Left forelimb (tissue), 1 donor: ENCODE measurements around the gene SLC2A8.

Experiments used
- DNase-seq: peaks from one replicate; pipeline ENCODE4 v3.0.0-alpha.2; 2018; ENCODE audit warnings: low spot score

Gene SLC2A8

GRCh38 chr9:127396808-127397645, at the start of gene SLC2A8:
SLC2A8 (plus strand) TSS chr9:127397169; CDS start chr9:127397231, 62 bp downstream.
- peak; percentile 98 for DNase-seq

DNA sequence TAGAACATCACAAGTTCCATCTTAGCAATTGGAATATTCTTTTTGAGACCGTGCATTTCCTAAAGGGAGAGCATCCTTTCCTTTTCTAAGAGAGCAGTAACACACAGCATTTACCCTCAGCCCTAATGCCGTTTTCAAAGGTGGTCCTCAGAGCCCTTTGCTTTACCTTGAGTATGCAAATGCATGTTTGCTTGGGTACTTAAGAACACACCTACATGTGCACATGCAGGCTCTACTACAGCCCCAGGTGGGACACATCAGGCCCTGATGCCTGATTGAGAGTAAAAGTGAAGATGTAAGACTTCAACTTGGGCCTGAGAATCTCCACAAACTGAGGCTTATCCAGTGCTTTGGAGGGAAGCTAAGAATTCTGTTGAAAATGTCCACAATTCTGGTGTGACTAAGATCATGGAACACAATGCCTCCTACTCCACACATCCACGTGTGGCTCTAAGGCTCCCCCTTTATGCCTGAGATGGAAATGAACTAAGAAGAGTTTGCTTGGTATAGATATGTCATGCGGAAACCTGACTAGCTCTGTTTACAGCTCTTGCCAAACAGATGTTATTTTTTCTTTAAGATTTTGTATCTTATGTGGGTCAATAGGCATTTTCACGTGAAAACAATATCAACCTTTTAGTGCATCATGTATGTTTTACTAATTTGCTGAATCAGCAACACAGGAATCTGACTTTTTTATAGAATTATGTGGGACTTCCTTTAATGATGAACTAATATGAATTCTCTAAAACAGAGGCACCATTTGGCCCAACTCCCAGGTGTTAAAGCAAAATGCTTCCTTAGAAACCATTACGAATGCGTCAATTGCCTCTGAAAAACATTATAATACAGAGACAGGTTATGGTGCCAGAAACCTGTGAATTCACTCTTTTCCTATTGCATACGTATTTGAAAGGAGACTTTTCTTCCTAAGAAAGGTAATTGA, 48.9 kb upstream of the SLC2A8 start:
- no peak for DNase-seq

- DNase-seq = no peak
Measured at GRCh38 chr9:127349483-127350113, 47.4 kb upstream of the SLC2A8 start.

DNA sequence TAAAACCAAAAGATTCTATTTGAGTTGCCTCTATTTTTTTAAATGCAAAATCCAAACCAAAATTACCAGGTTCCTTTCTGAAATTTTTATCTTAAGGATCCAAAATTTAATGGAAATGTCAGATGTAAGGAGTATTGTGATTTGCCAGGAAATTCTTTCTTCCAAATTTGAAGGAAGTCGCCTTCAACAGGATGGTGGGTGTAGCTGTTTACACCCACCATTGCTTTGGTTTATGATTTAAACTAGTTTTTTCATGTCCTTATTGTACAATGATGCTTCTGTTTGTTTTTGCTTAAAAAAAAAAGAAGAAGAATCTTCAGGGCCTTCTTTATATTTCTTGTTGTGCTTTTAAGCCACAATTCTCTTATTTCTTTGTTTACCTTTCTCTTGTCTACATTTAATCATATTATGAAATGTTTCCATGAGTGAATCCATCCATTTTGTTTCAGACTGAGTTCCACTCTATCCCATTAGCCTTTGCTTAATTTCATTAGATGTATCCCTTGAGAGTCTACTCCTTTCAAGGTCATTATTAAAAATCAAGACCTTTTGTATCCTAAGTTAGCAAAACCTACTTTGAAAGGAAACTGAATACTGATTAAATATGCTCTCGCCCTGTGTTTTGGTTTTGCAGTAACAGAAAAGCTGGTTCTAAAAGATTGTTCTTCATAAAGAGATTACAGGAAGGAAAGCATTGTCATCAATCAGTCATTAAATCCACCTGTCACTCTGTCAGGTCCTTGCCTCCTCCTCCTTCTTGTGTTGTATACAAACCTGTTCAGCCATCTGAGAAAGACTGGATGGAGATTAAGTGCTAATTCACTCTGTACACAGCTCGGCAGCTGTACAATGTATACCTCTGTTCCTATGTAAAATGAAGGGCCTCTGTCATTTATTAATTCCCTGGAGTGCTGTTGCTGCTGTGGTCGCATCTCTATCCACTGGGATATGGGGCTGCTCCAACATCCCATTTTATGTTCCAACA, 45.5 kb upstream of the SLC2A8 start:
- DNase-seq = no peak

- no peak for DNase-seq
Measured at GRCh38 chr9:127353882-127354281, 43.1 kb upstream of the SLC2A8 start.

- DNase-seq = no peak
Measured at GRCh38 chr9:127356906-127357305, 40.1 kb upstream of the SLC2A8 start.

GRCh38 chr9:127358023-127358535, 38.9 kb upstream of the SLC2A8 start:
- no peak for DNase-seq

- DNase-seq = no peak
Measured at GRCh38 chr9:127358770-127359169, 38.2 kb upstream of the SLC2A8 start.

DNA sequence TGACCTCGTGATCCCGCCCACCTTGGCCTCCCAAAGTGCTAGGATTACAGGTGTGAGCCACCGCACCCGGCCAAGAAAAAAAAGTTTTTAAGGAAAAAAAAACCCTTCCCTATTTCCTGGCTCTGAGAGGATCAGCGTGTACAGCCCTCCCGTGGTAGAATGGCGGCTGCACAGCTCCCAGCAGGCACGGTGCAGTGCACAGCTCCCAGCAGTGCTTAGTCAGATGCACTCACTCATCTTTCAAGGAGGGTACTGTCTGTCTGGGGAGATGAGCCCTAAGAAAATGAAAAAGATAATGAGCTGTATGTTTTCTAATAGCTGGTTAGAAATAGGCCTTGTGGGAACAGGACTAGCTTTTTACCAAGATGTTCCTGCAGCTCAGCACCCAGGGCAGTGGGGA, 36.7 kb upstream of the SLC2A8 start:
- DNase-seq = no peak

GRCh38 chr9:127360829-127361228, 36.1 kb upstream of the SLC2A8 start:
- no peak for DNase-seq

- no peak for DNase-seq
Measured at GRCh38 chr9:127361561-127361960, 35.4 kb upstream of the SLC2A8 start.

GRCh38 chr9:127362829-127363228, 34.1 kb upstream of the SLC2A8 start:
- no peak for DNase-seq

DNA sequence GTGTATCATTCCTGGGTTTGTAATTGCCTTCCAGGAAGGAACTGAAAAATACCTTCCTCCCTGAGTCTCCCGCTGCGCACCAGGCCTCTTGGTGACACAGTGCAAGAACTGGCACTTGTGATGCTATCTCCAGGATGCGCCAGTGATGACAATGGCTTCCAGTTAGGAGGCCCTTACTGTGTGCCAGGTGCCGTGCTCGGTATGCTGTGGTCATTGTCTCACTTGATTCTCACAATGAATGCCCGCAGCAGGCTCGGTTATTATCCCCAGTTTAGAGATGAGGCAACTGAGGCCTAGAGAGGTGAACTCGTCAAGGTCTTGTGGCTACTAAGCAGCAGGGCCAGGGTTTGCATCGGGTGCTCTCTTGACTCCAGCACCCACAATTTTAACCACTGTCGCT, 31.5 kb upstream of the SLC2A8 start:
- no peak for DNase-seq

DNA sequence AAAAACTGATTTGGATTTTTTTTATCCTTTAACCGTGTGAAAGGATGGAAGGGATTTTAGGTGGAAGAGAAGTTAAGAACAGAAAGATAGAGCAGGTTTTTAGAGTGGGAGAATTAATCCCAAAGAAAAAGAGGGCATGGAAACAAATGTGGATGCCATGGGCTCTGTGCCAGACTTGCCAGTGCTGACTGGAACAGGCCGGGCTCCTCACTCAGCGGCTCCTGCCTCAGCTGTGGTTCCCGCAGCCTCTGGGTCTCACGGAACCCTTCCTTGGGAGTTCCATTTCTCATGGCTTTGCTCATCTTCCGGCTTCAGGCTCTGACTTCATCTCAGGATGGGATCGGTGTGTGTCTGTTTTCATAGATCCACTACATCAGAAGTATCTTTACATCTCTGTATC, 30.4 kb upstream of the SLC2A8 start:
- DNase-seq = no peak

DNA sequence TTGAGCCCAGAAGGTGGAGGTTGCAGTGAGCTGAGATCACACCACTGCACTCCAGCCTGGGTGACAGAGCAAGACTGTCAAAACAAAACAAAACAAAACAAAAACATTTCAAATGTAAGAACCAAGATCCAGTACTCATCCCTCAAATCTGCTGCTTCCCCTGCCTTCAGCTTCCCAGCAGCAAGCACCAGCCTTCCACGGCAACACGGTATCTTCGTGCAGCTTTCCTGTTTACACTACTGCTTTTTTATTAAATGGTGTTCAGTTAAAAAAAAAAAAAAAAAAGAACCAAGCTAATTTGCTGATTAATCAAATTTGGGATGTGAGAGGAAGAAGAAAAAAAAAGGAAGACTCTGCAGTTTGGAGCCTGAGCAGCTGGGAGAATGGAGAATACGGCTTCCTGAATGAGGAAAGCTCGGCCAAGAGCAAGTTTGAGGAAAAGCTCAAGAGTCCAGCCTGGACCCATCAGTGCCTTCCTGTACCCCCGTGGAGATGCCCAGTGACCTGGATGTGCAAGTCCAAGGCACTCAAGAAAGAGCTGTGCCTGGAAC, 28.0 kb upstream of the SLC2A8 start:
- DNase-seq = no peak

- no peak for DNase-seq
Measured at GRCh38 chr9:127369428-127369827, 27.5 kb upstream of the SLC2A8 start.

DNA sequence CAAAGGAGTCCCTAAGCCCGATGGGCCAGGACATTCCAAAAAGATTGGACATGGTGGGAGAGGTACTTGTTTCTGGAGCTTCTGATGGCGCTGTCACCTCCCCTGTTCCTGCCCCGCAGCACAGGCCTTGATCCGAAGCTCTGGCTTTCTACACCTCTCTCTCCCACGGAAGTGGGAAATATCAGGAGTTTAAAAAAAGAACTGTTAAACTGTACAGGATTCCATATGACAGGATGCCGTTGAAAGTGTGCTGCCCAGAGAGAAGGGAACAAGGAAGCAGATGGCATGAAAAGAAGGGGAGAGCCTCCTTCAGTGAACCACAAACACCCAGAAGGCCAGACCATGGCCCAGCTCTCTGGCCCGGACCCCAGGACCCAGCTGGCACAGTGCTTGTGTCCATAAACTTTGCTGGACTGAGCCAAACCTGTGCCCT, 26.8 kb upstream of the SLC2A8 start:
- DNase-seq = no peak

DNA sequence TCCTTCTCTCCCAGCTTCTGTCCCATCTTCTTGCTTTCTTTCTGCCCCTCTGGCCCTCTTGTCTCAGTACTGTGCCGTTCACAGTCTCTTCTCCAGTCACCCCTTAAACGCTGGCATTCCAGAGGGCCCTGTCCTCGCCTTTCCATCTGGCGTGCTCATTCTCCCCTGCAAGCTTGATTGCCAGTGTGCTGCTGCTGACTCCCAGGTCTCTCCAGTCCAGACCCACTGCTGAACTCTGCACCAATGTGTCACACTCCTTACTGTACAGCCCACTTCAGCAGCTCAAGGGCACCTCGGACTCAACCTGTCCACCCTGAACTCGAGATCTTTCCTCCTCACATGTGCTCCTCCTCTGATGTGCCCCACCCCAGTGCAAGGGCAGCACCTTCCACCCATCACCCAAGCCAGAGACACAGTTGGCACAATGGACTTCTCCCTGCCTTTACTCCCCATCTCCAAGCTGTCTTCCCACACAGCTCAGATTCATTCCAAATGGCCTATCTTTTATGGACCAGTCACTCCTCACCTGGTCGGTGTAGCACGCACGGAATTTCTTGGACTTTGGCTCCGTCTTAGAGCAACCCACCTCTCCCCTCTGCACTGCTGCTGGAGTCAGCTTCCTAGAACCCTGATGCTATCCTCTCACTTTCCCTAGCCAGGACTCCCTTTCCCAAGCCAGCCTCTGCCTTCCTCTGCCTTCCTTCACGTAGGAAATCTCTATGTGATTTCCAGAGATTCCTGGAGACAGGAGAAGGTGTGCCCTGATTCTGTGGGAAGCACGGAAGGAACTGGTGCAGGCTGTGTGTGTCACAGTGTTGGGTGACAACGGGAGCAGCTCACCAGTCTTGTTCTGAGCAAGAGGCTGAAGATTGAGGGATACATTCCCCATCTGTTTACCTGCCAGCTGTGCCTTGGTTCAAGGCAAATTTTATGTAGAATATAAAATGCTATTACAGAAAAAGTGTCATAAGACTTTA, 26.0 kb upstream of the SLC2A8 start:
- DNase-seq = no peak

DNA sequence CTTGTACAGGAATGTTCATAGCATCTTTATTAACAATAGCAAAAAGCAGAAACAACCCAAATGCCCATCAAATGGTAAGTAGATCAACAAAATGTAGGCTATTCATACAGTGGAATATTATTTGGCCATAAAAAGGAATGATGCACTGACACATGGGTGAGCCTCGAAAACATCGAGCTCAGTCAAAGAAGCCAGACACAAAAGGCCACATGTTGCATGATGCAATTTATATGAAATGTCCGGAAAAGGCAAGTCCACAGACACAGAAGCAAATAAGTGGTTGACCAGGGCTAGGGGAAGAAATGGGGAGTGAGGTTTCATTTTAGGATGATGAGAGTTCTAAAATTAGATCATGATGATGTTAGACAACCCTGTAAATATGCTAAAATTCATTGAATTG, 16.5 kb upstream of the SLC2A8 start:
- no peak for DNase-seq
